NK-92 (cell line): Measurements from ENCODE around the gene ESAM.

Experiments used
- DNase-seq: peaks from one replicate; lab custom pipeline; 2025; ENCODE audit not compliant: unreplicated experiment; lab: John Stamatoyannopoulos, UW

Gene ESAM

DNA sequence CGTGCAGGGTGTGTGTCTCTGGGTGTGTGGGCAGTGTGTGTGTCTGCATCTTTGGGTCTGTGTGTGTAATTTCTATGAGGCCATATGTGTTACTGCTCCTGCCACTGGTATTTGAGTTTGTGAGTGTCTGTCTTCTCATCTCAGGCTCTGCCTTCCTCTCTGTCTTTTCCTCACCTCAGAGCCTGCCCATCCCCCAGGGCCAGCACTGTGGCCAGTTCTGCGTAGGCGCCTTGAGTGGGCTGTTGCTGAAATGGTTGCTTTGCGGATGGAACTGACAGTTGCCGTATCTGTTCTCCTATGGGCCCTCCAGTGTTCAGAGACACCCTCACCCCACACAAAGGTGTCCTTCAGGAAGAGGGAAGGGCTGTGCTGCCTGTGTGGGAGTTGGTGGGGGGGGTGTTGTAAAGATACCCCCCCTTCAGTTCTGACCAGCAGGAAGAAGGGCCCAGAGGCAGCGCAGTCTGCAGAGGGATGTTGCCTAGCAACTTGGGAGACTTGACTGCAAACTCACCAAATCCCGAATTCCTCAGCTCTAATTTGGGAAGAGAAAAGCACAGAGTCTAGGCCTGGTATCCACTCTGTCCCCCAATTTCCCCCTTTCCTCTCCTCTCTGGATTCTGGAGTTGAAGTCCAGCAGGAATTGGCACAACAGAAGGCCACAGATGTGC, 24.3 kb downstream of the ESAM start:
- DNase-seq, result no peak

DNA sequence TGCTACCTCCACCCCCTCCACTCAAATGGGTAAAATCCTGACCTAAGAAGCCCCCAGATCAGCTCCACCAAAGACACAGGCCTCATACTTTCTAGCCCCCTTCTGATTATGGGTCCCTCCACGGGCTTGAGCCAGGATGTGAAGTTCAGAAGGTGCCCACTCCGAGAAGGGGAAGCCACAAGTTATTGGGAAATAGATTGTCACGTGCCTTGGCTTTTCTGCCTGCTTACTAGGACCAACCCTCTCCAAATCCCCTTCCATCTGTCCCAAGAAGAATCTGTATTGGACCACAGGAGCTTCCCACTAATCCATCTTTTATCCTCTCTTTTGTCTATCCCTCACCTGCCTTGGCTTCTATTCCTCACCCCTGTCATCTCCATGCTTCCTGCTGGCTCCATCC, 25.4 kb downstream of the ESAM start:
- no peak for DNase-seq

GRCh38 chr11:124732230-124732629, 29.9 kb downstream of the ESAM start:
- no peak for DNase-seq

DNA sequence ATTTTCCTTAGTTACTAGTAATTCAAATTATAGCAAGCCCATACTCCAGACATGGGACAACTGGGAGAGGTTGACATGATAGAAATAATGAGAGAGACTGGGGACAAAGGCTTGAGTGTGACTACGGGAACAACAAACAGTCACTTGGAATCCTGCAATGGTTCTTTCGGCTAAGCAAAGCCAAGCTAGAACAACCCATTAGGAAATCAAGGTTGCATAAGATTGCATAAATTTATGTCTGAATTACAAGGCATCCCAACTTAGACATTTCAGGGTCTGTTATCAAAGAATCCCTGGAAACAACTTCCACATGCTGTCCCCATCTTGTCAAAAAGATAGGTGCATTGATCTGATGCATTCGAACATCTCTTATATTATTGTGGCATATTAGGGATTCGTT, 32.5 kb downstream of the ESAM start:
- no peak for DNase-seq

GRCh38 chr11:124728134-124728533, 34.0 kb downstream of the ESAM start:
- no peak for DNase-seq

- DNase-seq, result no peak
Measured at GRCh38 chr11:124727474-124727873, 34.6 kb downstream of the ESAM start.

DNA sequence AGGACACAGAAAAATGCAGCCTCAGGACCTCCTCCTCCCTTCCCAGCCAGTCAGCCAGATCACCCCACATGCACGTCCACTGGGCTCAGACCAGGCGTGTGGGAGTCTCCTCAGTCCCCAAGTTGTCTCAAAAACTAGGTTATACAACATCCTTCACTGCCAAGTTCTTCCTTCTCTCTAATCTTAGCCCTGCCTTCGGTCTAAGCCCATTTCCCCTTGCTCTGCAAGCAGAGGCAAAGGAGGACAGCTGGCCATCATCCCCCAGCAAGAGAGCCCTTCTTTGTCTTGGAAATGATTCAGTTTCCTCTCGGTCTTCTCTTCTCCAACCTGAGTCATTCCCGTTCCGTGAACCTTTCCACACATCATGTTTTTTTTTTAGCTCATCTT, 36.4 kb downstream of the ESAM start:
- DNase-seq, result no peak

DNA sequence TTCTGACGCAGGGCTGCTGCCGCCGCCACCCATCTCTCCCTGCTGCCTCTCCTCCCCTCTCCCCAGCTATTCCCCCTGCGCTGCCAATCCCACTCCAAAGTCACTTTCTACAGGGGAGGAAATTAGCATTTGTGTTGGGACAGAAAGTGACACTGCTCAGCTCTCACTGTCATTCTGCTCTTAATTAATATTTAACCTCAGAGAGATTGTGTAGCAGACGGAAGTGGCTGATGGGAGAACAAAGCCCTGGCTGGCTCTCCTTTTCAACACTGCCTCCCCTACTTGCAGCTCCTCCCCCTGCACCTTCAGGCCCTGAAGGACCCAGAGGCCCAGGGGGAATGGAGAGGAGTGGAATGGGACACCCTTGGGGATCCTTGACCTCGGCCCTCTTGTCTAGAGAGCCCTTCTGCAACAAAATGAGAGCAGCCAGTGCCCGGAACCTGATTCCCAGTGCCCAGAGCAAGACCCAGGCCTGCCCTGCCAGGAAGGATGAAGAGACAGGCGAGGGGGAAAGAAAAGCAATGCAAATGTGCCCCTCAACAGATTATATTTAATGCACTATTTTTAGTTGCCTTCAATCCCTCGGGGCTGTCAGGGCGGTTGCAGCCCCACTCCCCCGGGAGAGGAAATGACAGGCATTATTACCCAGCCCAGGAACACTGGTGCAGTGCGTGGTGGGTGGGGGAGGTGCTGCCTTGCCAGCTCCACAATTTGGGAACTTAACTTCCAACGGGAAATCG, 36.9 kb downstream of the ESAM start:
- DNase-seq, result no peak

DNA sequence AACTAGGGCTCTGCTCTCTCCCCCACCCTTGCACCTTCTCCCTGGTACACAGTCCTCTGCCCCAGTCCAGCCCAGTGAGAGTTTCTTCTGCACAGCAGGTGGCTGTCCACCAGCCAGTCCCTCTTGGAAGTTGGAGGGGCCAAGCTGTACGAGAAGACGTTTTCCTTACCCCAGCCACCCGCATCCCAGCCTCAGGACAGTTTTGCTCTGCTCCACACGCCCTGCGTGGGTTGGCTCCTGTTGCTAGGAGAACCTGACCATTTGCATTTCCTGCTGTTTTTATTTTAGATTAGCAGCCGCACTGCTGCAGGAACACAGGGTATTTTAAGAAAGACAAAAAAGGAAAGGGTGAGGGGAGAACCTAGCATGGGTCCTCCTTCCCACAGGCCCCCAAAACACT, 39.9 kb downstream of the ESAM start:
- DNase-seq, result no peak

DNA sequence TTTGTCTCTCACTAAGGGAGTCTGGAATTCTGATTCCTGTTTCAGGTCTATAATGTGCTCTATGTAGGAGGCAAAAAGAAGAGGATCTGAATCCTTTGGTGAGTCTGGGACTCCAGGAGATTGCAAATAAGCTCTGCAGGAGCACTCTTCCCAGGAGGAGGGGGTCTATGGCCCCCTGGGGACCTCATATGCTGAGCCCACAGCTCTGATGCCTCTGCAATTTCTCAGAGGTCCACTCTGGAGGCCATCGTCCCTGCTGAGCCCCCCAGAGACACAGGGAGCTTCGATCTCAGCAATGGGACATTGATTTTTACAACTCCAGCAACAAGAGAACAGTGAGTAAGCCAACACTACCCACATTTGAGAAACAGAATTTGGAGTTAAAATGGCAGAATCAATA, 42.6 kb downstream of the ESAM start:
- DNase-seq, result no peak

DNA sequence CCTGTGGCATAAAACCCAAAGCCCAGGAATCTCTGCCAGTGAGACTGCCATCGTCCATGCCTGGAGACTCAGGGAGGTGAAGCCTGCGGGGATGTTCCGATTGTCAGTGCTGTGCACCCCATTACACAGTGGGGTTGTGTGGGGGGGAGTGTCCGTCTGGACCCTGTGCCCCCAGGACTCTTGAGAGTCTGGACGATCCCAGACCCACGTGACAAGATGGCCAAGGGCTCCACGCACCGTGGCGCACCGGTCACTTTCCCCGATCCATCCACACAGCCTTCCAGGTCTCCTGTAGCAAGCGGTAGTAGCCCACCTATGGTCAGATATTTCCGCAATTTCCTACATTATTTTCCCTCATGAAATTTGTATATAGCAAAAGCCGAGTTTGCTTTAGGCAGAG, 43.3 kb downstream of the ESAM start:
- DNase-seq, result no peak

DNA sequence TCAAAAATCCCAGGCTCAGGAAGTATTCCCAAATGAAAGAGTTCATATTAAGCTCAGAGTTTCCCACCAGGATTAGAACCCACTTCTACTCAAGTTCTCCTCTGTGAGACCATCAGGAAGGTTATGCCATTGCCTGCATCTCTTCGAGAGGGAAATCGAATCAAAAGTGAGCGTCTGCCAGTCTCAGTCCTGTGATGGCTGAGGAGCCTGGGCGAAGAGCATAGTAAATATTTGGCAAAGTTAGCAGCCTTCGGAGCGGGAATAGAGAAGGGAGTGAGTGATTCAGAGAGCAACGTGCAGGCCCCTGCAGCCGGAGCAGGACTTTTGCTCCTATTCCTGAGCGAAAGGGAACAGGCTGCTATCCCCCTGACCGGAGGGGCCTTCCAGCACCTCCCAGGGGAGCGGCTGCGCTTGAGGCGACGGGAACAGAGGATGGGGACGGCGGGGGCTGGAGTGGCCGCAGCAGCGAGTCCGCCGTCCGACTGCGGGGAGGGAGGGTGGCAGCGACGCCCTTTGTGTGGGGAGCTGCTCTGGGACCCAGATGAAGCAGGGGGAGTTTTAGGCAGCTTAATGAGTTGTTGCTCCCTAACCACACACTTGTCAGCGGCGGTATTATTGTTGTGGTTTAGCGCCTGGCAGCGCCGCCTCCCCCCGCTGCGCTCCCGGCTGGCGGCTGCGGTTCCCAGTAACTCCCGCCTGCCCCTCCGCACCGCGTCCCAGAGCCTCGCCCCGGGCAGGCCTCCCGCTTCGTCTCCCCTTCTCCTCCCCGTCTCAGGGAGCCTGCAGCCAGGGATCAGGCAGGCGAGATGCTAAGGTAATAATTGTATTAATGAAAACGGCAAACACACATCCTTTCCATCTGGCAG, 44.1 kb downstream of the ESAM start:
- no peak for DNase-seq

DNA sequence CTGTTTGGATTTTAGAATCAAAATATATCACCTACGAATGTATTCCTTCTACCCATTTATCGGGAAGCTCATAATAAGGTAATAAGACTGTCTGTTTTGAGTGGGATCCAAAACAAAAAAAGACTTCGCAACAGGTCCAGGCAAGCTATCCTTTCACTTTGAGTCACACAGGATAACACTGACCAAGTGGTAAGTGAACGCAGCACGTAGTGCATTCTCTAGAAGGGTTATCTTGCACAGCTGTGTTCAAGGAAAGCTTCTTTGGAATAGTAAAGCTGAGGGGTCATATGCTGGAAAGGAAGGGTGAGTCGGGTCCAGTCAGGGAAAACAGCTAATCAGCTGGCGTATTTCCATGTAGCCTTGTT, 44.7 kb downstream of the ESAM start:
- no peak for DNase-seq

DNA sequence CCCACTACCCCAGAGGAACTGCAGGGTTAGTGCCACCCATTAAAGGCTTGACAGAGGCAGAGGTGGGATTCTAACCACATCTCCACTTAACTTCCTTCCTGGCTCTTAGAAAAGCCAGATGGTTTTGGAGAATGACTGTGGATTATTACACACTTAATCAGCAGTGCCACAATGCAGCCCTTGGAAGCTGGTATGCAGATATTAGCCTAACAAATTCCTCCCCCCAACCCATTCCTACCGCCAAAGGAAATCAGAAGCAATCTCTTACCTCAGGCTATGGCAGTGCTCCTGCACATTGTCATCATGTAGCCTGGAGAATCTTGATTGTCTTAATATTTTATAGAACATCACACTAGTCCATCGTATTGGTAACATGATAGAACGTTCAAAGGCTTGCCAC, 45.5 kb downstream of the ESAM start:
- DNase-seq, result no peak

GRCh38 chr11:124712392-124712791, 49.7 kb downstream of the ESAM start:
- DNase-seq, result no peak

DNA sequence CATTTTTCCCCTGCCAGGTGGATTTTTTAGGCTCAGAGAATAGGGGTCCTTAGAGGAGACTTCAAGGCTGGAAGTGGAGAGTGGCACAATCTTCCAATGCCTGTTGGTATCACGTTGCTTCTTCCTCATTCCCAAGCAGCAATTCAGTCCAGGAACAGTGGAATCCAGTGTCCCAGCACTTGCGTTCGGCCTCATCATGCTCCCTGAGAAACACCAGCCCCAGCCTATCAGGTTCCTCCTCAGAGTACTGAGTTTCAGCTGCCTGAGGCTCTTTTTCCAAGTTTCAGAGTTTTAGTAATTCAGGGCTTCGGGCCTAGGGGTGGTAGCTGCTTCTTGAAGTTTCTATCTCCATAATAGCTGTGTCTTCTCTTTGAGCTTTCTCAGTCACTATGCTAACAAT, 54.3 kb downstream of the ESAM start:
- DNase-seq, result no peak
